Kidney (tissue), 14 donors: ENCODE results near the gene GRID1. TPM values are rescaled to one million over a fixed set of nuclear protein-coding genes. Genes with fewer than 3 reads are reported as not detected.

Experiments used
- DNase-seq, 5 donors: peaks; one replicate each; pipeline ENCODE4 v3.0.0-alpha.2; 2013 to 2020
- FAIRE-seq: peaks from 2 replicates; lab custom pipeline; 2012; peaks lifted over from hg19 to GRCh38; lab: Jason Lieb, UNC
- H3K27ac ChIP-seq, 2 donors: one replicate each; pipeline ENCODE4 v1.7.0; 2013; ENCODE audit warnings: low read depth in 2 of 2, low read length in 2 of 2, inconsistent platforms in 1 of 2
- H3K27me3 ChIP-seq: one replicate; pipeline ENCODE4 v1.7.1; 2013; ENCODE audit warnings: low read length, inconsistent platforms; ENCODE audit not compliant: control insufficient read depth, insufficient read depth
- H3K36me3 ChIP-seq, 3 donors: one replicate each; pipeline versions ENCODE4 v1.7.0 to v1.7.1; 2013; ENCODE audit warnings: low read length in 3 of 3, control low read depth in 1 of 3, inconsistent platforms in 1 of 3; ENCODE audit not compliant: insufficient read depth in 3 of 3, control insufficient read depth in 2 of 3
- H3K4me1 ChIP-seq, 3 donors: one replicate each; pipeline versions ENCODE4 v1.7.0 to v1.7.1; 2013; ENCODE audit warnings: low read length in 3 of 3, inconsistent platforms in 1 of 3, low read depth in 1 of 3; ENCODE audit not compliant: control insufficient read depth in 2 of 3, insufficient read depth in 2 of 3
- H3K4me3 ChIP-seq, 3 donors: one replicate each; pipeline versions ENCODE4 v1.7.0 to v1.8.1; 2013; ENCODE audit warnings: low read length in 3 of 3, control low read depth in 1 of 3, inconsistent platforms in 1 of 3
- H3K9ac ChIP-seq, 3 donors: one replicate each; pipeline versions ENCODE4 v1.7.0 to v1.7.1; 2013; ENCODE audit warnings: low read length in 3 of 3, control low read depth in 1 of 3, inconsistent platforms in 1 of 3
- H3K9me3 ChIP-seq, 3 donors: one replicate each; pipeline versions ENCODE4 v1.7.0 to v1.7.1; 2013; ENCODE audit warnings: low read length in 3 of 3, control low read depth in 1 of 3, inconsistent platforms in 1 of 3; ENCODE audit not compliant: control insufficient read depth in 2 of 3, insufficient read depth in 1 of 3
- CTCF ChIP-seq: IDR thresholded peaks from 3 replicates; pipeline ENCODE4 v1.5.1; 2012; ENCODE audit warnings: mild to moderate bottlenecking, moderate library complexity, borderline replicate concordance; ENCODE audit not compliant: insufficient read depth; ENCODE audit errors: extremely low read depth
- intact Hi-C: fragments of 100-400 bp; cut with DNase I; formaldehyde crosslinking; loops from one replicate; pipeline ENCODE4 v1.11.1; 2022
- polyA plus RNA-seq: library from polyadenylated mRNA; stranded (reverse); fragments of 350-450 nt; fragmentation: Illumina TruSeq; extraction: RNeasy Lipid Tissue Mini Kit (QIAGEN cat#74804); gene quantifications from one replicate; pipeline ENCODE4 v1.2.3, GENCODE V29; 2014; ENCODE audit warnings: low read depth, low replicate concordance; ENCODE audit not compliant: insufficient read depth
- total RNA-seq: library from RNA; stranded (reverse); fragmentation: NEBNext Ultra II Directional; extraction: Animal tissue kit (Norgen Biotek cat#: 25700); gene quantifications from one replicate; pipeline ENCODE4 v1.2.1, GENCODE V29; 2021
- donor health status: control.
- donor health status: control.
- donor health status: control.
- donor health status: control.
- donor health status: control.
- donor health status: DM: yes; HTN: yes; CAD: no.
- donor health status: Normal renal cell carcinoma (clear cell type).

GRID1 gene
- total and polyA plus RNA-seq, 2 donors from 2014 or later, result 0.37 to 1.4 TPM

GRCh38 chr10:85647741-85648140, 718.9 kb downstream of the GRID1 start:
- Histone ChIP-seq H3K27ac (no peak overlapping the region), H3K4me3 (no peak overlapping the region), H3K9me3 (no peaks in the 10 kb centered on the region), H3K4me1 (no peaks in the 10 kb centered on the region), H3K9ac (no peak overlapping the region), H3K27me3 (no peaks in the 10 kb centered on the region), H3K36me3 (no peaks in the 10 kb centered on the region)
- DNase-seq (no peak), FAIRE-seq (no peak)
- intact Hi-C loops, result no loop called here
- TF ChIP-seq CTCF, result no peak

DNA sequence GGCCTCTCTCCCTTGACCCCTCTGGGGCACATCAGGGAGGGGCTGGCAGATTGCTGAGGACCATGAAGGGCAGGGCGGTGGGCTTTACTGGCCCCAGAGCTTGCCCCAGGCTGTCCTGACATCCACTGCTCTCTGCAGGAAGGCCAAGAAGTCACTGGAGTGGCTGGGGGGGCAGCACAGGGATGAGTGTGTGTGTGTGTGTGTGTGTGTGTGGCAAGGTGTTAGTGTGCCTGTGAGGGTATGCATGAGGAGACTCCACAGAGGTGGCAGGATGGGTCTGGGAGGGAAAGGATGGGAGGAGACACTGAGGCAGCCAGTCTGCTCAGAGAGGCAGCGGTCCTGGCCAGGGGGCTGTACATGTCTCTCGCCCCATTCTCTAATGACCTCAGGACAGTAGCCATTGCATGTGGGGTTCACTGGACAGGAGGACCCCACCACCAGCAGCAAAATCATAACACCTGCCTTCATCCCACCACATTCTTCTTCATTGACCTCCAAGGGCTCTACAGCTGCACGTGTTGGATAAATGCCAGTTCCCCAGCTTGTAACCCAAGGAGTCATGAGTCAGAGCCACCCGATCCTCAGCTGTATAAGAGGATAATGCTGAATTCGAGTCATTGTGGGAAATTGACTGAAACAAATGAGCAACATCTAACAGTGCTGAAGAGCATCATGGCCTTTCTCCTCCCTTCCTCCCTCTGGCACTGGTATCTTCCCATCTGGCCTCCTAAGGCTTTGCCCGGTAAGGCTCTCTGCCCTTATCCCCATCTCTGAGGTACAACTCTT, 720.5 kb downstream of the GRID1 start:
- Histone ChIP-seq H3K27ac (no peak overlapping the region), H3K9me3 (no peaks in the 10 kb centered on the region), H3K4me1 (no peaks in the 10 kb centered on the region), H3K36me3 (no peaks in the 10 kb centered on the region), H3K27me3 (no peaks in the 10 kb centered on the region), H3K4me3 (no peak overlapping the region), H3K9ac (no peak overlapping the region)
- intact Hi-C loops, result no loop called here
- no peak for TF ChIP-seq CTCF
- no peak for FAIRE-seq
- DNase-seq, result peak in 1 of 5 donors; percentile 14

DNA sequence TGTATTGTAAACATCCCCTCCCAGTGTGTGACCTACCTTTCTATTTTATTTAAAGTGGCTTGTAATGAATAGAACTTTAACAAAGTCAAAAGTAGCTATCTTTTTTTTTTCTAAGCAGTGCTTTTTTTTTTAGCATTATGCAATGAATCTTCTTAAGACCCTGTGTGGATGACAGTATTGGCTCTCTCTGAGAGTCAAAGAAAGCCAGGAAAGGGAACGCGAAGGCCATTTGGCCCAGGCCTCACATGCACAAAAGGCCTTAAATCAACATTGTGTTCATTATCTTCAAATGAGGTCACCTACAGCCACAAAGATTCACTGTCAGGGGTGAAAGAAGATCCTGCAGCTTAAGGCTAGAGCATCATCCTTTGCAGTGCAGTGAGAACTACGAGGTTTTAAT, 721.5 kb downstream of the GRID1 start:
- intact Hi-C loops, result no loop called here
- Histone ChIP-seq H3K9me3 (no peaks in the 10 kb centered on the region), H3K36me3 (no peaks in the 10 kb centered on the region), H3K4me3 (no peak overlapping the region), H3K27ac (no peak overlapping the region), H3K9ac (no peak overlapping the region), H3K27me3 (no peaks in the 10 kb centered on the region), H3K4me1 (no peaks in the 10 kb centered on the region)
- TF ChIP-seq CTCF, result no peak
- FAIRE-seq, result no peak
- DNase-seq, result peak in 2 of 5 donors; percentile 29 to 38
